Activated T-helper 17 cell treated with anti-CD3 and anti-CD28 coated beads, Interleukin-2, amount 50 U/mL, for 72 hours (primary cell): ENCODE results near the gene ZNF385A. TPM values are rescaled to one million over a fixed set of nuclear protein-coding genes. Genes with fewer than 3 reads are reported as not detected.

Experiments
- ATAC-seq: fragments of 150-1000 bp; cut with Tn5 transposase; replicated peaks from 2 replicates; pipeline ENCODE4 v1.10.0; 2021; ENCODE audit warnings: mild to moderate bottlenecking, moderate library complexity
- H3K27ac Mint-ChIP-seq: one replicate; pipeline ENCODE4 v1.8.0; 2022; ENCODE audit warnings: mixed read lengths
- H3K27me3 Mint-ChIP-seq: one replicate; pipeline ENCODE4 v1.8.0; 2022; ENCODE audit warnings: mixed read lengths
- H3K36me3 Mint-ChIP-seq: one replicate; pipeline ENCODE4 v1.8.0; 2022; ENCODE audit warnings: low read depth, mild to moderate bottlenecking, mixed read lengths
- H3K4me1 Mint-ChIP-seq: one replicate; pipeline ENCODE4 v1.8.0; 2022; ENCODE audit warnings: mixed read lengths
- H3K4me3 Mint-ChIP-seq: one replicate; pipeline ENCODE4 v1.8.0; 2022; ENCODE audit warnings: mild to moderate bottlenecking, mixed read lengths
- H3K9me3 Mint-ChIP-seq: one replicate; pipeline ENCODE4 v1.8.0; 2022; ENCODE audit warnings: mixed read lengths
- total RNA-seq, 2 donors: library from RNA; stranded (reverse); gene quantifications; one replicate each; pipeline ENCODE4 v1.2.3, GENCODE V29; 2022

The ZNF385A gene
- total RNA-seq, 2 donors from 2014 or later, result 0.48 to 2.6 TPM

DNA sequence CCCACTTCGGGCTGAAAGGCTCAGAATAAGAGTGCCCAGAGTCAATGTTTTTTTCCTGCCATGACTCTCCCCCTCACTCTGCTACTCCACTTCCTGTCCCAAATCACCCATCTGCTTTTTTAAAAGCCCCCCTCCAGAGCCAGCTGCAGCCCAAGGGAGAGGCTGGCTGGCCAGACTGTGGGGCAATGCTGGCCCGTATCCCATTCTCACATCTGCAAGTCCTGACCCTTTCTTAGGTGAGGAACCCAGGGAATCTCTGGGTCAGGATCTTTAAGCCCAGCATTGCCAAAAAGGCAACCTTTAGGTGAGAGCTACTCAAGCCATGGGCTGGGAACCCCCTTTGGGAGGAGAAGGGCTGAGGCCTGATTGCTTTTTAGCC lies 36.2 kb upstream of the ZNF385A start:
- H3K27me3 Mint-ChIP-seq, result peaks cover 4% of the 10 kb centered on the region
- peak overlapping the region; percentile 83 for H3K4me3 Mint-ChIP-seq
- H3K27ac Mint-ChIP-seq, result peak overlapping the region; percentile 76
- ATAC-seq, result no peak
- H3K4me1 Mint-ChIP-seq, result peaks cover 20% of the 10 kb centered on the region
- H3K9me3 Mint-ChIP-seq, result no peaks in the 10 kb centered on the region
- H3K36me3 Mint-ChIP-seq, result peaks cover 34% of the 10 kb centered on the region

- Mint-ChIP-seq H3K4me1 (peaks cover 20% of the 10 kb centered on the region), H3K27ac (peak within 1 kb of the TSS; percentile 94), H3K36me3 (peaks cover 48% of the 10 kb centered on the region), H3K4me3 (peak within 1 kb of the TSS; percentile 83), H3K27me3 (no peaks in the 10 kb centered on the region), H3K9me3 (no peaks in the 10 kb centered on the region)
- ATAC-seq, result peak; percentile 62
Measured at GRCh38 chr12:54419088-54419887, 34.8 kb upstream of the ZNF385A start, which contains the start of gene ITGA5. TSS of gene ITGA5 (minus strand) at chr12:54419266. CDS start at chr12:54419198, 68 bp downstream.

DNA sequence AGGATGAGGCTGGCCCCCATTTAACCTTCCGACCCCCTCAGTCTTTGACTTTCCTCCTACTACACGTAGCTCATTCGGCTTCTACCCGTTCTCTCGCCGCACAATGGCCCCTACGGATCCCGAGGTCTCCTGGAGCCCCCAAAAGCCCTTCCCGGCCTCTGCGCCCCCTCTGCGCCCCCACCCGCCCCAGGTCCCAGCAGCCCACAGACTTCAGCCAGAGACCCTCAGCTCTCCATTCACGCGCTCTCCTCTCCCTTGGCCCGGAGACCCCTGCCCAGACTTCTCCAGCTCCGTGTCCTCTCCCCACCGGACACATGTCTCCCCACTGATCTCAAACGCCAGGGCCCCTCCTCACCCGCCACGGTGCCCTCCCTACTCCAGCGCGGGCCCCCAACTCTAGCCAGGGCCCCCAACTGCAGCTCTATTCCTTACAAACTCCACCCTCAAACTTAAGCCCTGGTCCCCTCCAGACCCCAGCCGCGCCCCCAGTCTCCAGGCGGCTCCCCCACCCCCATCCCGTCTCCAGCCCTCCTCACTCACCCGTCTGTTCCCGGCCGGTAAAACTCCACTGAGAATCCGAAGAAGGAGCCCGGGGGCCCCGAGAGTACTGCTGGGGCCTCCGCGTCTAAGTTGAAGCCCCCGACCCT lies 34.0 kb upstream of the ZNF385A start:
- Mint-ChIP-seq H3K4me1 (peaks cover 24% of the 10 kb centered on the region), H3K27ac (peak overlapping the region; percentile 94), H3K4me3 (peak overlapping the region; percentile 83), H3K36me3 (peaks cover 56% of the 10 kb centered on the region), H3K9me3 (no peaks in the 10 kb centered on the region), H3K27me3 (no peaks in the 10 kb centered on the region)
- peak; percentile 3 for ATAC-seq

GRCh38 chr12:54417712-54418440 lies 33.3 kb upstream of the ZNF385A start:
- H3K27ac Mint-ChIP-seq, result peak overlapping the region; percentile 94
- no peaks in the 10 kb centered on the region for H3K9me3 Mint-ChIP-seq
- H3K27me3 Mint-ChIP-seq, result no peaks in the 10 kb centered on the region
- H3K4me1 Mint-ChIP-seq, result peaks cover 24% of the 10 kb centered on the region
- peaks cover 62% of the 10 kb centered on the region for H3K36me3 Mint-ChIP-seq
- ATAC-seq, result no peak
- H3K4me3 Mint-ChIP-seq, result peak overlapping the region; percentile 83

DNA sequence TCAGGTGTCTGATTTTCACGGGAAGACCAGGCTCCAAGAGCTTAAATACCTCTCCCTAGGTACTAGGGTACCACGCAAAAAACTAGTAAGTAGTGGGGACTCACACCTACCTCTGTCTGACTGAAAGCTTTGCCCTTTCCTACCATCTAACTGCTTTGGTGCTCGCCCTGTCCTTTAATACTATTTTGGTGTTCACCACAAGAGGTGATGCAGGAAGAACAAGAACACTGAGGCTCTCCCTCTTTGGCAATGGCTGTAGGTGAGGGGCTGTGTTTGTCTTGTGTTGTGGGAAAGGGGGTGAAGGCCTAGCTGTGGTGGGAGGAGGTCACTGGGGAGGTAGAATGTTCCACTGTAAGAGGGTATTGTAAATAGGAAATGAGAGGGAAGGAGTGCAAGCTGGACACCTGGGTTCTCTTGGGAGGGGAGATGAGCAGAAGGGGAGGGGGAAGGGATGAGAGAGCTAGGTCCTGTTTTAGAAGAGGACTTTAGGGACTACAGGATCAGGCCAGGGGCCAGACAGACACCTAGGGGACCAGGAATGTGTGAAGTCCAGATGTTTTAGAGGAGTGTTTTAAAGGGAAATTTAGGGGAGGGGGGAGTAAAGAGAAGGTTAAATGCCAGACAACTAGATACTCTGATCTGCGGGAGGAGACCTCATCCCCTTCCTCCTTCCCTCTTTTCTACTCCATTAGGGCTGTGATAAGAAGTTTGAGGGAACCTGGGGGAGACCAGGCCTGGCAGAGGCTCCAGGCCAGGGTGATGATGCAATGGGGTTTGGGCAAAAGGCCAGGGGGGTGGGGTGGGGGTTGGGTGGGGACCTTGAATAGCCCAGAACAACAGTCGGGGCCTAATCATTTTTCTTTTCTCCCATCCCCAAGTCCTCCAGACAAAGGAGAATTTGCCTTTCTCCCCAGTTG lies 32.4 kb upstream of the ZNF385A start:
- peak overlapping the region; percentile 83 for H3K4me3 Mint-ChIP-seq
- H3K4me1 Mint-ChIP-seq, result peaks cover 30% of the 10 kb centered on the region
- H3K27me3 Mint-ChIP-seq, result no peaks in the 10 kb centered on the region
- no peaks in the 10 kb centered on the region for H3K9me3 Mint-ChIP-seq
- ATAC-seq, result no peak
- H3K27ac Mint-ChIP-seq, result peak overlapping the region; percentile 94
- H3K36me3 Mint-ChIP-seq, result peaks cover 71% of the 10 kb centered on the region

DNA sequence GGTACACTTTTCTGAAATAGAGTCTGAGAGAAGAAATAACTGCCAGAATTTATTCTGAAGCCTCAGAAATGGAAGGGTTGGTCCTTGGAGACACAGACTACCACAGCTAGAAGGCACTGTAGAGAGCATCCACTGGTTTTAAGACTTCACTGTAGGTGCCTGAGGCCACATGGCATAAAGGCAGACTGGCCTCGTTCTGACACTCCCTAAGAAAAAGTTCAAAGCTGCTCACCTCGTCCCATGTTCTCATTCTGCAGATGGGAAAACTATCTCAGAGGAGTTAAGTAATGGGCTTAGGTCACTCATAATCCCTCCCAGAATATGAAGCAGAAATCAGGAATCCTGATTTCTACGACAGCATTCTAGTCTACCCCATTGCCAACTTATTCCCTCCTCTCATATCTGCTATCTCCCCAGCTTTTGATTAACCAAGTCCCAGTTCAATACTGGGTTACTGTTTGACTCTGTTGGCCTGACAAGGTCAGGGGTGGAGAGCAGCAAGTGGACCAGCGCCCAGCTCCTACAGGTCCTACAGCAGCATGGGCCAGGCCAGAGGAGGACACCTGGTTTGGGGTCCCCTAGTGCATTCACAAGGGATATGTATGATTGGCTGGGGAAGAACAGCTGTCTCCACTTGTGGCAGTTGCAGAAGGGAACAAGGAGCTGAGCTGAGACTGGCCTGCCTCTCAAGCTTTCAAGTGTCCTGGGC lies 30.8 kb upstream of the ZNF385A start:
- no peaks in the 10 kb centered on the region for H3K9me3 Mint-ChIP-seq
- H3K27me3 Mint-ChIP-seq, result no peaks in the 10 kb centered on the region
- H3K4me1 Mint-ChIP-seq, result peaks cover 38% of the 10 kb centered on the region
- peaks cover 86% of the 10 kb centered on the region for H3K36me3 Mint-ChIP-seq
- no peak overlapping the region for H3K27ac Mint-ChIP-seq
- ATAC-seq, result no peak
- peak overlapping the region; percentile 83 for H3K4me3 Mint-ChIP-seq

DNA sequence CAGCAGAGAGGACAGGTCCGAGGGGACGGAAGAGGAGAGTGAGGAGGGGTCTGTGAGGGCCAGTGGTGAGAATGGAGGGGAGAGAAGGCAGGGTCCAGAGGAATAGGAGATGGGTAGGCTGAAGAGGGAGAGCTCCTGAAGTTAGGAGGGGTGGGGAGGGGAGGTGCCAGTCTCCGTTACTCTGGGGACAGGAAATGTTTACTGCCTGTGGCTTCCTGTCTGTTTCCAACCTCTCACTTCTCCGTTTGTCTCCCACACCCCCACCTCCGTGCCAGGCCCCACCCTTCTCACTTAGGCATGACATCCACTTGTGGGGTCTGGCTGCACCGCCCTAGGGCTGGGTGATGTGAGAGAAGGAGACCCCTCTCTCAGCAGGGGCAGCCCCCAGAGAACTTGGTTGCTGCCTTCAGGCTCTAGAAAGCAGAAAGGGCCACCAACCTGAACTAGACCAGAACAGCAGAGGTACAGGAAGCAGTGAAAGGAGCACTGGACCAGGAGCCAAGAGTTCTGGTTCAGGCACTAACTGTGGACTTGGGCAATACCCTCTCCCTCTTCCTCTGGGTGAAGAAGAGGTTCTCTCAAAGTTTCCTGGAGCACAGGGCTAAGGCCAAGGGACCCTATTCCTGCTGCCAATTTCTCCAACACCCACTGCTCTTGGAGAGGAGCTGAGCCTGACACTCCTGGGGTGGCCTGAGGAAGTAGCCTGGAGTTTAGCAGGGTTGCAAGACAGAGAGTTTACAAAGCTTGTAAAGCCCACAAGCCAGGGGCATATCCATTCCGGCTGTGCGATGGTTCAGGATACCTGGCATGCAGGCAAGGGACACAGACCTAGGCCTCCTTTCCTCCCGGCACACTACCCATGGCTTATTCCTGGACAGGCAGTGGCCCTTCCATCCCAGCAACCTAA lies 29.0 kb upstream of the ZNF385A start:
- Mint-ChIP-seq H3K4me3 (peak overlapping the region; percentile 83), H3K4me1 (peaks cover 38% of the 10 kb centered on the region), H3K36me3 (peaks cover 98% of the 10 kb centered on the region), H3K27ac (peak overlapping the region; percentile 89), H3K9me3 (no peaks in the 10 kb centered on the region), H3K27me3 (no peaks in the 10 kb centered on the region)
- ATAC-seq, result peak; percentile 59

- H3K4me3 Mint-ChIP-seq, result peak overlapping the region; percentile 83
- H3K27me3 Mint-ChIP-seq, result no peaks in the 10 kb centered on the region
- H3K36me3 Mint-ChIP-seq, result peaks cover 98% of the 10 kb centered on the region
- peak overlapping the region; percentile 89 for H3K27ac Mint-ChIP-seq
- peaks cover 43% of the 10 kb centered on the region for H3K4me1 Mint-ChIP-seq
- H3K9me3 Mint-ChIP-seq, result no peaks in the 10 kb centered on the region
- ATAC-seq, result peak; percentile 16
Measured at GRCh38 chr12:54412786-54413185, 28.3 kb upstream of the ZNF385A start.

DNA sequence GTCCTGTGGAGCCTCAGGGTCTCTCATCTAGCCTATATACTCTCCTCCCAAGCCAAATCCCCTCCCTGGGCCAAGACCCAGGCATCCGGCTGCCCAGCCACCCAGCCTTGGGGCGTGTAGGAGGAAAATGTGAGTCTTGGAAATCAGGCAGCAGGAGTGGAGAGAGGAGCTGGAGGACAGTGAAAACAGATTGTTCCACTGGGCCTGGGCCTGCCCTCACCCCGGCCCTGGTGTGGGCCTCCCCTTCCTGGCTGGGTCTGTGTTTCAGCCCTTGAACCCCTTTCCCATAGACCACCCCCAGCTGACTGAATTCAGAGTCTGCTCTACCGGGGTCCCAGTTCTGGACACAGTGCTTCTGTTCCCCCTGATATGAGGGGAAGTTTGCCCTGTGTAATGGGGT lies 27.8 kb upstream of the ZNF385A start:
- Mint-ChIP-seq H3K9me3 (no peaks in the 10 kb centered on the region), H3K27ac (peak overlapping the region; percentile 89), H3K4me1 (peaks cover 45% of the 10 kb centered on the region), H3K27me3 (no peaks in the 10 kb centered on the region), H3K4me3 (peak overlapping the region; percentile 83), H3K36me3 (peaks cover 98% of the 10 kb centered on the region)
- ATAC-seq, result no peak

- H3K36me3 Mint-ChIP-seq, result peaks cover 98% of the 10 kb centered on the region
- H3K4me1 Mint-ChIP-seq, result peaks cover 43% of the 10 kb centered on the region
- ATAC-seq, result peak; percentile 90
- no peaks in the 10 kb centered on the region for H3K27me3 Mint-ChIP-seq
- no peaks in the 10 kb centered on the region for H3K9me3 Mint-ChIP-seq
- peak overlapping the region; percentile 83 for H3K4me3 Mint-ChIP-seq
- peak overlapping the region; percentile 89 for H3K27ac Mint-ChIP-seq
Measured at GRCh38 chr12:54411391-54412241, 27.1 kb upstream of the ZNF385A start.

- H3K27me3 Mint-ChIP-seq, result no peaks in the 10 kb centered on the region
- no peaks in the 10 kb centered on the region for H3K9me3 Mint-ChIP-seq
- no peak overlapping the region for H3K27ac Mint-ChIP-seq
- H3K4me1 Mint-ChIP-seq, result peaks cover 52% of the 10 kb centered on the region
- no peak overlapping the region for H3K4me3 Mint-ChIP-seq
- ATAC-seq, result no peak
- H3K36me3 Mint-ChIP-seq, result peaks cover 98% of the 10 kb centered on the region
Measured at GRCh38 chr12:54409267-54409666, 24.7 kb upstream of the ZNF385A start.
